Hepatocyte (in vitro differentiated cells): Measurements from ENCODE around the gene VCP.

Experiments
- EZH2 ChIP-seq: fragments of 200-600 bp; sonication (generic); IDR thresholded peaks from 2 replicates; pipeline ENCODE4 v1.6.1; 2016; ENCODE audit warnings: antibody characterized with exemption, mild to moderate bottlenecking, borderline replicate concordance
- EZH2phosphoT487 ChIP-seq: fragments of 200-600 bp; sonication (generic); IDR thresholded peaks from one replicate; pipeline ENCODE4 v1.6.1; 2018; ENCODE audit warnings: antibody characterized with exemption, mild to moderate bottlenecking, low read depth, moderate library complexity; ENCODE audit not compliant: unreplicated experiment, severe bottlenecking
- TF ChIP-seq, protein P1 (sequence below): fragments of 200-600 bp; sonication (generic); IDR thresholded peaks from 2 replicates; pipeline ENCODE4 v1.5.1; 2016; ENCODE audit warnings: antibody characterized with exemption, mild to moderate bottlenecking; ENCODE audit not compliant: poor library complexity

DNA sequence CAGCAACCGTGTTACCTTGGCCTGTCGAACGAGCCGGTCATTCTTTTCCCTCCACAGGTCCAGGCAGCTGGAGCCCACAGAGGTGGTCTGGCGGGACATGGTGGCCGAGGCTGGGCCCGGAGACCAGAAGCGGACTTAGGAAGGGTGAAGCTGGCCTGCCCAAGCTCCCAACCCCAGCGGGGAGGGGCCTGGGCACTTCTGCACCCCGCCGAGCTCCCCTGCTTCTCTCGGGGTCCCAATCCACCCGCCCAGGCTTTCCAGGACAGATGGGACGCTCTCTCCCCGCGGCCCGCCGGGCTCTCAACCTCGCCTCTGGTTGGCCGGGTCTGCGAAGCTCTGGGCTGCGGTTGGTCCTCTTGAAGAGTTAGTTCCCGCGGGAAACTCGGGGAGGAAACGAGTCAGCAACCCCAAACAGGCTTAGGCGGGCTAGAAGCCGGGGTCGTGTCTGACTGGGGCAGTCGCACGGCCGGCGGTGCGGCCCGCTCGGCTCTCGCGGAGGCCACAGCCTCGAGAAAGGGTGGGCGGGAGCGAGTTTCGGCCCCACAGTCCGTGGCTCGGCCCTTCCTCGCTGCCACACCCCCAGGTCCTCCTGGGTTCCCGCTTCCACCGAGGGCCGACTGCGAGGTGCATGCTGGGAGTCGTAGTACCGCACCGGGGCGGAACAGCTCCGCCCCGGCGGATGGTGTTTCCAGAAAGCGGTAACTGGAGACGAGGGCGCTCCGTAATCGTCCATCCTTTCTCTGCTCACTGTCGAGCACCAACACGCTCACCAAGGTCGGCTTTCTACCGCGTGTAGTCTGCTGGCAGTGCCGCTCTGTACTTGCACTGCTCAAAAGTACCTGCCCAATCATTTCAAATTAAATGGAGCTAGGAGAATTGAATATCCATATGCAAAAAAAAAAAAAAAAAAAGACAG, 7.3 kb upstream of the VCP start, which contains the start of gene FANCG:
- TF ChIP-seq, protein P1, sequence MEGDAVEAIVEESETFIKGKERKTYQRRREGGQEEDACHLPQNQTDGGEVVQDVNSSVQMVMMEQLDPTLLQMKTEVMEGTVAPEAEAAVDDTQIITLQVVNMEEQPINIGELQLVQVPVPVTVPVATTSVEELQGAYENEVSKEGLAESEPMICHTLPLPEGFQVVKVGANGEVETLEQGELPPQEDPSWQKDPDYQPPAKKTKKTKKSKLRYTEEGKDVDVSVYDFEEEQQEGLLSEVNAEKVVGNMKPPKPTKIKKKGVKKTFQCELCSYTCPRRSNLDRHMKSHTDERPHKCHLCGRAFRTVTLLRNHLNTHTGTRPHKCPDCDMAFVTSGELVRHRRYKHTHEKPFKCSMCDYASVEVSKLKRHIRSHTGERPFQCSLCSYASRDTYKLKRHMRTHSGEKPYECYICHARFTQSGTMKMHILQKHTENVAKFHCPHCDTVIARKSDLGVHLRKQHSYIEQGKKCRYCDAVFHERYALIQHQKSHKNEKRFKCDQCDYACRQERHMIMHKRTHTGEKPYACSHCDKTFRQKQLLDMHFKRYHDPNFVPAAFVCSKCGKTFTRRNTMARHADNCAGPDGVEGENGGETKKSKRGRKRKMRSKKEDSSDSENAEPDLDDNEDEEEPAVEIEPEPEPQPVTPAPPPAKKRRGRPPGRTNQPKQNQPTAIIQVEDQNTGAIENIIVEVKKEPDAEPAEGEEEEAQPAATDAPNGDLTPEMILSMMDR, result no peak
- TF ChIP-seq EZH2phosphoT487, result no peak
- TF ChIP-seq EZH2, result no peak
